ENCODE measurements around the gene ZSCAN5A. TPM values are rescaled to one million over a fixed set of nuclear protein-coding genes. Genes with fewer than 3 reads are reported as not detected.

Gene ZSCAN5A
- total and polyA plus RNA-seq, 2 donors (not counting 1 experiment from before 2014, with no cell fraction given) = 5.2 to 24.8 TPM

DNA sequence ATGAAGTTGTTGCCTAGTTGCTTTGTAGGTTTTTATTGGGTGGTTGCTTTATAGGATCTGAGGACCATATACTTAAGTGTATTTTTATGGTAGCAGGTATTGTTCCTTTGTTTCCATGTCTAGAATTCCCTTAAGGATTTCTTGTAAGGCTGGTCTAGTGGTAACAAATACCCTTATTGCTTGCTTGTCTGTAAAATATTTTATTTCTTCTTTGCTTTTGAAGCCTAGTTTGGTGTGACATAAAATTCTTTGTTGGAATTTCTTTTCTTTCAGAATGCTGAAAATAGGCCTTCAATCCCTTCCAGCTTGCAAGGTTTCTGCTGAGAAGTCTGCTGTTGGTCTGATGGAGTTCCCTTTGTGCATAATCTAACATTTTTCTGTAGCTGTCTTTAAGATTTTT lies 18.1 kb upstream of the ZSCAN5A start:
- no peak for TF ChIP-seq CTCF (IDR thresholded peaks at IDR 0.05)
- no peak for TF ChIP-seq EZH2 (IDR thresholded peaks at IDR 0.05; ENCODE audit: borderline replicate concordance, insufficient read depth, low read depth, low read length, poor library complexity, severe bottlenecking)
- Histone ChIP-seq H3K4me3 (ENCODE audit: control extremely low read depth in 1 of 5, extremely low read depth in 1 of 5, insufficient read depth in 1 of 5, low read depth in 2 of 5, low read length in 4 of 5) (no peak overlapping the region), H2AFZ (ENCODE audit: insufficient read depth, low read depth, low read length, poor library complexity, severe bottlenecking) (no peak overlapping the region), H3K4me2 (replicated peaks; ENCODE audit: low read depth, low read length, poor library complexity, severe bottlenecking) (no peak overlapping the region), H3K79me2 (ENCODE audit: control insufficient read depth, insufficient read depth, low read length) (no peaks in the 10 kb centered on the region), H3K27me3 (replicated peaks in 1 of 4; ENCODE audit: control extremely low read depth in 1 of 4, control insufficient read depth in 3 of 4, insufficient read depth in 4 of 4, low read length in 3 of 4) (no peaks in the 10 kb centered on the region), H3K9me3 (ENCODE audit: control extremely low read depth in 1 of 3, control insufficient read depth in 2 of 3, insufficient read depth in 1 of 3, low read length in 2 of 3) (peaks cover 0 to 1% (median 0%) of the 10 kb centered on the region in 3 donors), H3K4me1 (ENCODE audit: control insufficient read depth in 2 of 2, insufficient read depth in 2 of 2, low read length in 2 of 2) (no peaks in the 10 kb centered on the region), H4K20me1 (ENCODE audit: control insufficient read depth, insufficient read depth, low read length, poor library complexity, severe bottlenecking) (no peaks in the 10 kb centered on the region), H3K36me3 (replicated peaks in 1 of 2; ENCODE audit: control extremely low read depth in 1 of 2, control insufficient read depth in 1 of 2, extremely low read depth in 1 of 2, insufficient read depth in 2 of 2, low read length in 1 of 2) (no peaks in the 10 kb centered on the region), H3K27ac (ENCODE audit: low read length in 2 of 2) (no peak overlapping the region), H3K9ac (ENCODE audit: low read length) (no peak overlapping the region)
- DNase-seq = no peak
- Mint-ChIP-seq H3K9me3 (ENCODE audit: insufficient read depth) (no peaks in the 10 kb centered on the region), H3K4me3 (no peak overlapping the region), H3K4me1 (no peaks in the 10 kb centered on the region), H3K27me3 (peaks cover 20% of the 10 kb centered on the region), H3K27ac (no peak overlapping the region)
- CTCF ChIA-PET = interaction anchor here (0.6 to 5.0 kb wide), 22 partner anchors 8 to 700 kb away, joined by 3 to 163 read pairs (median 8); partner anchors contain the start of gene ZSCAN5A
- no peak for ATAC-seq (ENCODE audit: low read depth)
- POLR2A ChIA-PET = no interaction called here
- intact Hi-C loops (cut with micrococcal nuclease) = loop anchor here (1.0 kb wide), 3 partner anchors 79 to 266 kb away; no protein-coding TSS in a partner anchor

DNA sequence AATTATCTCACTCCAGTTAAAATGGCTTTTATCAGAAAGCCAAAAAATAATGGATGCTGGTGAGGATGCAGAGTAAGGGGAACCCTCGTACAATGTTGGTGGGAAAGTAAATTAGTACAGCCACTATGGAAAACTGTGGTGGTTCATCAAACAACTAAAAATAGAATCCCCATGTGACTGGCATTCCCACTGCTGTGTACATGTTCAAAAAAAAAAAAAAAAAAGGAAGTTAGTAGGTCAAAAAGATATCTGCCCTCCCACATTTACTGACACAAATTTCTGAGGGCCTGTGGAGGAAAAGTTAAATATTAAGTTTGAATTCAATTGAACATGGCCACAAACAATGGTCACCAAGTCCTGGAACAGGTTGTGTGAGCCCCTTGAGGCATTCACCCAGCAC lies 9.8 kb upstream of the ZSCAN5A start:
- H3K79me2 ChIP-seq (ENCODE audit: control insufficient read depth, insufficient read depth, low read length) = no peaks in the 10 kb centered on the region
- CTCF ChIA-PET = interaction anchor here (1.2 kb wide), 1 partner anchor 9 kb away, joined by 4 read pairs; no protein-coding TSS in a partner anchor
- no CpG with 5 or more reads among the region's 1 CpG for WGBS (ENCODE audit: insufficient coverage)
- TF ChIP-seq CTCF (IDR thresholded peaks at IDR 0.05) (no peak), EZH2 (IDR thresholded peaks at IDR 0.05; ENCODE audit: borderline replicate concordance, insufficient read depth, low read depth, low read length, poor library complexity, severe bottlenecking) (no peak)
- H3K9me3 Mint-ChIP-seq (ENCODE audit: insufficient read depth) = peaks cover 3% of the 10 kb centered on the region
- H2AFZ ChIP-seq (ENCODE audit: insufficient read depth, low read depth, low read length, poor library complexity, severe bottlenecking) = no peak overlapping the region
- intact Hi-C loops (cut with micrococcal nuclease) = no loop called here
- no peaks in the 10 kb centered on the region for H3K27me3 Mint-ChIP-seq
- peaks cover 3 to 9% of the 10 kb centered on the region in 2 donors for H3K4me1 ChIP-seq (ENCODE audit: control insufficient read depth in 2 of 2, insufficient read depth in 2 of 2, low read length in 2 of 2)
- H3K4me1 Mint-ChIP-seq = peaks cover 9% of the 10 kb centered on the region
- no peaks in the 10 kb centered on the region for H4K20me1 ChIP-seq (ENCODE audit: control insufficient read depth, insufficient read depth, low read length, poor library complexity, severe bottlenecking)
- H3K4me3 ChIP-seq (ENCODE audit: control extremely low read depth in 1 of 5, extremely low read depth in 1 of 5, insufficient read depth in 1 of 5, low read depth in 2 of 5, low read length in 4 of 5) = no peak overlapping the region
- no peak for DNase-seq
- no peak for ATAC-seq (ENCODE audit: low read depth)
- H3K9me3 ChIP-seq (ENCODE audit: control extremely low read depth in 1 of 3, control insufficient read depth in 2 of 3, insufficient read depth in 1 of 3, low read length in 2 of 3) = no peaks in the 10 kb centered on the region
- no peaks in the 10 kb centered on the region for H3K36me3 ChIP-seq (replicated peaks in 1 of 2; ENCODE audit: control extremely low read depth in 1 of 2, control insufficient read depth in 1 of 2, extremely low read depth in 1 of 2, insufficient read depth in 2 of 2, low read length in 1 of 2)
- no peaks in the 10 kb centered on the region for H3K27me3 ChIP-seq (replicated peaks in 1 of 4; ENCODE audit: control extremely low read depth in 1 of 4, control insufficient read depth in 3 of 4, insufficient read depth in 4 of 4, low read length in 3 of 4)
- H3K9ac ChIP-seq (ENCODE audit: low read length) = no peak overlapping the region
- H3K4me3 Mint-ChIP-seq = no peak overlapping the region
- POLR2A ChIA-PET = no interaction called here
- H3K27ac ChIP-seq (ENCODE audit: low read length in 2 of 2) = no peak overlapping the region
- no peak overlapping the region for H3K27ac Mint-ChIP-seq
- no peak overlapping the region for H3K4me2 ChIP-seq (replicated peaks; ENCODE audit: low read depth, low read length, poor library complexity, severe bottlenecking)

All from B cell (primary cell).